HEK293 (cell line): Measurements from ENCODE around the gene GPR152.

Source experiments
- CTCF ChIA-PET: fragments of 350-600 bp; formaldehyde crosslinking; extraction: SDS; loops from one replicate; lab custom pipeline; 2021; ENCODE audit warnings: antibody characterized with exemption; lab: Yijun Ruan, JAX
- POLR2A ChIA-PET: fragments of 300-600 bp; formaldehyde crosslinking; extraction: SDS; loops from one replicate; lab custom pipeline; 2020; ENCODE audit warnings: antibody characterized with exemption, inconsistent platforms; lab: Yijun Ruan, JAX
- H3K27ac ChIP-seq: fragments of 200-500 bp; sonication (Bioruptor generic); 2 replicates; pipeline ENCODE4 v1.5.1; 2014; ENCODE audit warnings: low read depth, low read length, control low read depth, inconsistent platforms; ENCODE audit errors: extremely low read depth
- H3K36me3 ChIP-seq, 2 experiments: fragments of 200-500 bp in 1 of 2; sonication (Bioruptor generic) in 1 of 2; 1 replicate in 1 of 2; 2 replicates in 1 of 2; pipeline ENCODE4 v1.5.1; 2014 to 2017; ENCODE audit warnings: inconsistent platforms in 2 of 2, low read length in 2 of 2; ENCODE audit not compliant: control insufficient read depth in 2 of 2, insufficient read depth in 1 of 2
- H3K4me1 ChIP-seq: fragments of 200-500 bp; sonication (Bioruptor generic); 2 replicates; pipeline ENCODE4 v1.5.1; 2014; ENCODE audit warnings: mild to moderate bottlenecking, low read length, inconsistent platforms; ENCODE audit not compliant: control insufficient read depth, insufficient read depth
- H3K4me3 ChIP-seq: 2 replicates; pipeline ENCODE4 v1.5.1; 2011; ENCODE audit warnings: low read depth, mild to moderate bottlenecking, control low read depth, low read length, moderate library complexity
- H3K9me3 ChIP-seq: fragments of 200-500 bp; sonication (Bioruptor generic); 2 replicates; pipeline ENCODE4 v1.5.1; 2014; ENCODE audit warnings: low read depth, low read length, inconsistent platforms; ENCODE audit not compliant: control insufficient read depth, insufficient read depth
- AEBP2 ChIP-seq: fragments of 450-650 bp; formaldehyde crosslinking; IDR thresholded peaks from 2 replicates; pipeline ENCODE4 v1.5.1; 2016; ENCODE audit warnings: missing biosample characterization, missing genetic modification characterization, borderline replicate concordance
- PATZ1 ChIP-seq: fragments of 450-650 bp; formaldehyde crosslinking; IDR thresholded peaks from 2 replicates; pipeline ENCODE4 v1.5.1; 2016; ENCODE audit warnings: missing biosample characterization, missing genetic modification characterization
- PRDM4 ChIP-seq: fragments of 450-650 bp; formaldehyde crosslinking; IDR thresholded peaks from 2 replicates; pipeline ENCODE4 v1.5.1; 2017; ENCODE audit warnings: missing biosample characterization, missing genetic modification characterization
- SALL2 ChIP-seq: fragments of 450-650 bp; formaldehyde crosslinking; IDR thresholded peaks from 2 replicates; pipeline ENCODE4 v1.5.0; 2017; ENCODE audit warnings: missing biosample characterization, mild to moderate bottlenecking, missing genetic modification characterization, borderline replicate concordance
- ZNF157 ChIP-seq: fragments of 450-650 bp; formaldehyde crosslinking; IDR thresholded peaks from 2 replicates; pipeline ENCODE4 v1.5.1; 2016; ENCODE audit warnings: missing biosample characterization, missing genetic modification characterization
- ZNF184 ChIP-seq: fragments of 450-650 bp; IDR thresholded peaks from 2 replicates; pipeline ENCODE4 v1.5.1; 2018; ENCODE audit warnings: missing biosample characterization, mild to moderate bottlenecking, missing genetic modification characterization
- ZNF214 ChIP-seq: fragments of 450-650 bp; formaldehyde crosslinking; IDR thresholded peaks from 2 replicates; pipeline ENCODE4 v1.5.1; 2017; ENCODE audit warnings: missing biosample characterization, mild to moderate bottlenecking, missing genetic modification characterization, borderline replicate concordance
- ZNF362 ChIP-seq: fragments of 450-650 bp; formaldehyde crosslinking; IDR thresholded peaks from 2 replicates; pipeline ENCODE4 v1.5.1; 2016; ENCODE audit warnings: missing biosample characterization, missing genetic modification characterization
- ZNF391 ChIP-seq: fragments of 450-650 bp; formaldehyde crosslinking; IDR thresholded peaks from 2 replicates; pipeline ENCODE4 v1.5.1; 2016; ENCODE audit warnings: low read depth, missing biosample characterization, missing genetic modification characterization, borderline replicate concordance
- ZNF513 ChIP-seq: fragments of 450-650 bp; IDR thresholded peaks from 2 replicates; pipeline ENCODE4 v1.5.1; 2018; ENCODE audit warnings: missing biosample characterization, missing genetic modification characterization
- ZNF544 ChIP-seq: fragments of 450-650 bp; formaldehyde crosslinking; IDR thresholded peaks from 2 replicates; pipeline ENCODE4 v1.5.0; 2017; ENCODE audit warnings: missing biosample characterization, missing genetic modification characterization
- ZNF548 ChIP-seq: fragments of 450-650 bp; formaldehyde crosslinking; IDR thresholded peaks from 2 replicates; pipeline ENCODE4 v1.5.1; 2016; ENCODE audit warnings: missing biosample characterization, missing genetic modification characterization
- ZNF558 ChIP-seq: fragments of 450-650 bp; formaldehyde crosslinking; IDR thresholded peaks from 2 replicates; pipeline ENCODE4 v1.5.1; 2016; ENCODE audit warnings: missing biosample characterization, missing genetic modification characterization
- ZNF596 ChIP-seq: fragments of 450-650 bp; IDR thresholded peaks from 2 replicates; pipeline ENCODE4 v1.5.0; 2018; ENCODE audit warnings: missing biosample characterization, mild to moderate bottlenecking, missing genetic modification characterization, moderate library complexity
- ZNF621 ChIP-seq: fragments of 450-650 bp; formaldehyde crosslinking; IDR thresholded peaks from 2 replicates; pipeline ENCODE4 v1.5.1; 2017; ENCODE audit warnings: missing biosample characterization, missing genetic modification characterization
- ZNF654 ChIP-seq: fragments of 450-650 bp; formaldehyde crosslinking; IDR thresholded peaks from 2 replicates; pipeline ENCODE4 v1.5.1; 2016; ENCODE audit warnings: low read depth, missing biosample characterization, missing genetic modification characterization
- ZNF837 ChIP-seq: fragments of 450-650 bp; formaldehyde crosslinking; IDR thresholded peaks from 2 replicates; pipeline ENCODE4 v1.5.1; 2016; ENCODE audit warnings: missing biosample characterization, missing genetic modification characterization
- ZSCAN4 ChIP-seq: fragments of 450-650 bp; formaldehyde crosslinking; IDR thresholded peaks from 2 replicates; pipeline ENCODE4 v1.5.1; 2017; ENCODE audit warnings: missing biosample characterization, missing genetic modification characterization

Gene GPR152

GRCh38 chr11:67434395-67434881, 18.1 kb downstream of the GPR152 start:
- H3K27ac ChIP-seq, result no peak overlapping the region
- H3K9me3 ChIP-seq, result no peaks in the 10 kb centered on the region
- H3K36me3 ChIP-seq, result peaks cover 5 to 86% of the 10 kb centered on the region in 2 experiments; a peak in 2 of 3 replicates
- TF ChIP-seq ZNF548 (tag by site-specific recombination) (no peak), ZNF513 (no peak), ZNF837 (no peak), ZNF184 (no peak), ZNF214 (tag by site-specific recombination) (no peak), AEBP2 (tag by site-specific recombination) (no peak), PATZ1 (tag by site-specific recombination) (no peak), ZNF544 (tag by site-specific recombination) (no peak), ZNF654 (no peak), ZNF558 (no peak)
- H3K4me1 ChIP-seq, result 0 out of 2 replicates have a peak, but pooled peaks cover 1% of the 10 kb centered on the region
- no peak overlapping the region for H3K4me3 ChIP-seq
- ChIA-PET CTCF (interaction anchor here (1.6 kb wide), 1 partner anchor 33 kb away, joined by 5 read pairs; the partner anchor contains the start of gene PPP1CA), POLR2A (interaction anchor here (0.7 kb wide), 1 partner anchor 14 kb away, joined by 3 read pairs; no protein-coding TSS in a partner anchor)

GRCh38 chr11:67433536-67434394, 18.8 kb downstream of the GPR152 start:
- TF ChIP-seq ZNF621 (tag by site-specific recombination), result no peak
- no peak for TF ChIP-seq ZNF596
- CTCF ChIA-PET, result interaction anchor here (0.6 kb wide), 1 partner anchor 81 kb away, joined by 3 read pairs; no protein-coding TSS in a partner anchor
- no peak overlapping the region for H3K4me3 ChIP-seq
- H3K27ac ChIP-seq, result no peak overlapping the region
- POLR2A ChIA-PET, result interaction anchor here (0.7 kb wide), 2 partner anchors 10 to 13 kb away, joined by 3 to 6 read pairs; partner anchors contain the start of gene CORO1B
- H3K9me3 ChIP-seq, result no peaks in the 10 kb centered on the region
- H3K36me3 ChIP-seq, result peaks cover 5 to 84% of the 10 kb centered on the region in 2 experiments; a peak in 2 of 3 replicates
- H3K4me1 ChIP-seq, result peaks cover 5% of the 10 kb centered on the region; the same call in 1 of the 2 replicates

GRCh38 chr11:67432655-67433349, 19.7 kb downstream of the GPR152 start:
- H3K36me3 ChIP-seq, result peaks cover 5 to 74% of the 10 kb centered on the region in 2 experiments; a peak in 2 of 3 replicates
- POLR2A ChIA-PET, result interaction anchor here (0.7 to 1.3 kb wide), 2 partner anchors 10 to 43 kb away, joined by 3 to 6 read pairs; partner anchors contain the start of gene CORO1B
- no peaks in the 10 kb centered on the region for H3K9me3 ChIP-seq
- no peak overlapping the region for H3K27ac ChIP-seq
- H3K4me3 ChIP-seq, result no peak overlapping the region
- CTCF ChIA-PET, result interaction anchor here (0.6 kb wide), 1 partner anchor 80 kb away, joined by 3 read pairs; no protein-coding TSS in a partner anchor
- peaks cover 5% of the 10 kb centered on the region; the same call in 1 of the 2 replicates for H3K4me1 ChIP-seq
- TF ChIP-seq ZNF157 (tag by site-specific recombination) (no peak), SALL2 (tag by site-specific recombination) (no peak), ZNF391 (tag by site-specific recombination) (no peak), PRDM4 (tag by site-specific recombination) (no peak), ZNF362 (no peak), ZSCAN4 (tag by site-specific recombination) (no peak)
